ENCODE measurements around the gene MAST4. TPM values are rescaled to one million over a fixed set of nuclear protein-coding genes. Genes with fewer than 3 reads are reported as not detected.

Gene MAST4
- total and polyA plus RNA-seq, 2 of the 4 experiments (the other 2 are of a cell fraction): 4.8 to 6.8 TPM

- H3K4me1 ChIP-seq (ENCODE audit: control insufficient read depth, insufficient read depth, low read length): peaks cover 2% of the 10 kb centered on the region; the same call in 1 of the 2 replicates
- in situ Hi-C loops (cut with MboI; ENCODE audit: low sequenced_read_pairs) (loop anchor here (25.0 kb wide), 1 partner anchor 891 kb away; no protein-coding TSS in a partner anchor), dilution Hi-C loops (cut with HindIII; ENCODE audit: low sequenced_read_pairs, unreplicated experiment) (no loop called here), intact Hi-C loops (cut with micrococcal nuclease) (no loop called here)
- ChIA-PET POLR2A (ENCODE audit: unreplicated experiment) (no interaction called here), CTCF (no interaction called here)
- no peak overlapping the region for H4K8ac ChIP-seq (ENCODE audit: low read depth in 2 of 2, low read length in 2 of 2)
- no peaks in the 10 kb centered on the region for H3K27me3 ChIP-seq (ENCODE audit: control insufficient read depth, insufficient read depth, low read length)
- H3K23ac ChIP-seq (ENCODE audit: low read depth, low read length): no peak overlapping the region
- H2AK9ac ChIP-seq (replicated peaks; ENCODE audit: low read depth, low read length, poor library complexity): no peak overlapping the region
- H3K4me2 ChIP-seq (ENCODE audit: low read depth, low read length): no peak overlapping the region
- H3K4me3 ChIP-seq (ENCODE audit: insufficient read depth, low read depth, low read length): no peak overlapping the region
- H3K36me3 ChIP-seq (ENCODE audit: control insufficient read depth, insufficient read depth, low read length): no peaks in the 10 kb centered on the region
- no peak overlapping the region for H3K18ac ChIP-seq (ENCODE audit: low read depth, low read length)
- no peak overlapping the region for H2BK120ac ChIP-seq (ENCODE audit: low read depth, low read length)
- no peak overlapping the region for H3K14ac ChIP-seq (replicated peaks; ENCODE audit: low read depth, low read length)
- DNase-seq (no peak), ATAC-seq (ENCODE audit: low read depth) (no peak)
- no TSS peak for BruUV-seq (replicated peaks)
- H2BK20ac ChIP-seq (ENCODE audit: low read depth, low read length): no peak overlapping the region
- no peak overlapping the region for H3K27ac ChIP-seq (ENCODE audit: insufficient read depth, low read length)
- no peak overlapping the region for H3K4ac ChIP-seq (ENCODE audit: low read depth, low read length)
- H3K9me1 ChIP-seq (ENCODE audit: insufficient read depth, low read length): no peaks in the 10 kb centered on the region
- no peaks in the 10 kb centered on the region for H4K20me1 ChIP-seq (ENCODE audit: insufficient read depth, low read length)
- no peak overlapping the region for H4K91ac ChIP-seq (ENCODE audit: insufficient read depth, low read depth, low read length)
- no peak for TF ChIP-seq SMC3 (IDR thresholded peaks at IDR 0.05; ENCODE audit: low read depth, low read length)
- TF ChIP-seq NFE2L2 (IDR thresholded peaks at IDR 0.05; ENCODE audit: low read depth, low read length): no peak
- TF ChIP-seq BHLHE40 (IDR thresholded peaks at IDR 0.05; ENCODE audit: low read depth, low read length): no peak
- no peak overlapping the region for H4K5ac ChIP-seq (ENCODE audit: low read depth, low read length)
- no peaks in the 10 kb centered on the region for H3K9me3 ChIP-seq (ENCODE audit: control insufficient read depth, insufficient read depth, low read length)
- H3K56ac ChIP-seq (ENCODE audit: extremely low read depth, insufficient read depth, low read length): no peak overlapping the region
- no peak overlapping the region for H3K9ac ChIP-seq (ENCODE audit: low read depth, low read length)
- no peak overlapping the region for H2AFZ ChIP-seq (replicated peaks; ENCODE audit: low read length, poor library complexity)
- H2BK5ac ChIP-seq (ENCODE audit: low read depth, low read length, poor library complexity, severe bottlenecking): no peak overlapping the region
- H3K79me1 ChIP-seq (ENCODE audit: low read depth in 1 of 2, low read length in 2 of 2): no peaks in the 10 kb centered on the region
- no peak overlapping the region for H2AK5ac ChIP-seq (ENCODE audit: low read depth, low read length)
- H2BK15ac ChIP-seq (ENCODE audit: low read depth, low read length): no peak overlapping the region
- WGBS, 2 experiments (ENCODE audit: extremely low coverage in 2 of 2, insufficient read length in 1 of 2): no CpG with 5 or more reads among the region's 4 CpGs
These were observed 606.6 kb downstream of the MAST4 start for GRCh38 chr5:67202828-67203227.

Data from IMR-90 (cell line).